Measurements from ENCODE around the gene EHD4. TPM values are rescaled to one million over a fixed set of nuclear protein-coding genes. Genes with fewer than 3 reads are reported as not detected.

Gene EHD4
- total RNA-seq, 1 donor from 2014 or later = 18.8 TPM

- Mint-ChIP-seq H3K27me3 (no peaks in the 10 kb centered on the region), H3K9me3 (no peaks in the 10 kb centered on the region), H3K4me1 (ENCODE audit: unreplicated experiment) (peaks cover 28% of the 10 kb centered on the region), H3K4me3 (no peak overlapping the region), H3K27ac (no peak overlapping the region), H3K36me3 (peaks cover 12% of the 10 kb centered on the region)
- TF ChIP-seq CTCF (conservative IDR thresholded peaks at IDR 0.05) = no peak
- DNase-seq (ENCODE audit: extremely low spot score, unreplicated experiment) = no peak
Measured at GRCh38 chr15:41957021-41957897, 15.1 kb downstream of the EHD4 start.

- Mint-ChIP-seq H3K4me3 (no peak overlapping the region), H3K4me1 (ENCODE audit: unreplicated experiment) (peaks cover 25% of the 10 kb centered on the region)
Measured at GRCh38 chr15:41955807-41956525, 16.4 kb downstream of the EHD4 start.

GRCh38 chr15:41955100-41955499 is 17.3 kb downstream of the EHD4 start:
- TF ChIP-seq CTCF (conservative IDR thresholded peaks at IDR 0.05) = no peak
- peaks cover 11% of the 10 kb centered on the region for H3K36me3 Mint-ChIP-seq
- no peak overlapping the region for H3K4me3 Mint-ChIP-seq
- no peak overlapping the region for H3K27ac Mint-ChIP-seq
- no peaks in the 10 kb centered on the region for H3K9me3 Mint-ChIP-seq
- H3K27me3 Mint-ChIP-seq = no peaks in the 10 kb centered on the region
- DNase-seq (ENCODE audit: extremely low spot score, unreplicated experiment) = no peak
- peaks cover 29% of the 10 kb centered on the region for H3K4me1 Mint-ChIP-seq (ENCODE audit: unreplicated experiment)

More at GRCh38 chr15:41955807-41956525, 16.4 kb downstream of the EHD4 start:
- H3K36me3 Mint-ChIP-seq = peaks cover 9% of the 10 kb centered on the region
- TF ChIP-seq CTCF (conservative IDR thresholded peaks at IDR 0.05) = no peak
- H3K9me3 Mint-ChIP-seq = no peaks in the 10 kb centered on the region
- no peak for DNase-seq (ENCODE audit: extremely low spot score, unreplicated experiment)
- no peak overlapping the region for H3K27ac Mint-ChIP-seq
- H3K27me3 Mint-ChIP-seq = no peaks in the 10 kb centered on the region

- Mint-ChIP-seq H3K4me1 (ENCODE audit: unreplicated experiment) (peaks cover 34% of the 10 kb centered on the region), H3K36me3 (peaks cover 8% of the 10 kb centered on the region), H3K9me3 (no peaks in the 10 kb centered on the region), H3K4me3 (no peak overlapping the region), H3K27ac (no peak overlapping the region), H3K27me3 (no peaks in the 10 kb centered on the region)
- DNase-seq (ENCODE audit: extremely low spot score, unreplicated experiment) = no peak
- TF ChIP-seq CTCF (conservative IDR thresholded peaks at IDR 0.05) = no peak
Measured at GRCh38 chr15:41954036-41954435, 18.3 kb downstream of the EHD4 start.

- H3K27me3 Mint-ChIP-seq = no peaks in the 10 kb centered on the region
- no peaks in the 10 kb centered on the region for H3K9me3 Mint-ChIP-seq
- H3K27ac Mint-ChIP-seq = no peak overlapping the region
- TF ChIP-seq CTCF (conservative IDR thresholded peaks at IDR 0.05) = no peak
- no peak for DNase-seq (ENCODE audit: extremely low spot score, unreplicated experiment)
- peaks cover 8% of the 10 kb centered on the region for H3K36me3 Mint-ChIP-seq
- no peak overlapping the region for H3K4me3 Mint-ChIP-seq
- H3K4me1 Mint-ChIP-seq (ENCODE audit: unreplicated experiment) = peaks cover 28% of the 10 kb centered on the region
Measured at GRCh38 chr15:41952013-41952563, 20.3 kb downstream of the EHD4 start.

Measured in type B pancreatic cell (in vitro differentiated cells).